ES-I3 (cell line): Measurements from ENCODE around the gene EIF4E.

Source experiments
- H3K36me3 ChIP-seq: 2 replicates; pipeline ENCODE4 v1.6.1; 2013; ENCODE audit warnings: mild to moderate bottlenecking, low read length, control low read depth, moderate library complexity; ENCODE audit not compliant: insufficient read depth
- H3K4me1 ChIP-seq: 2 replicates; pipeline ENCODE4 v1.6.1; 2013; ENCODE audit warnings: mild to moderate bottlenecking, control low read depth, low read length; ENCODE audit not compliant: insufficient read depth
- H3K9ac ChIP-seq: 2 replicates; pipeline ENCODE4 v1.6.1; 2013; ENCODE audit warnings: low read depth, mild to moderate bottlenecking, low read length, moderate library complexity
- H3K9me3 ChIP-seq: 2 replicates; pipeline ENCODE4 v1.6.1; 2013; ENCODE audit warnings: mild to moderate bottlenecking, low read length, moderate library complexity; ENCODE audit not compliant: control insufficient read depth, insufficient read depth

The EIF4E gene, protein sequence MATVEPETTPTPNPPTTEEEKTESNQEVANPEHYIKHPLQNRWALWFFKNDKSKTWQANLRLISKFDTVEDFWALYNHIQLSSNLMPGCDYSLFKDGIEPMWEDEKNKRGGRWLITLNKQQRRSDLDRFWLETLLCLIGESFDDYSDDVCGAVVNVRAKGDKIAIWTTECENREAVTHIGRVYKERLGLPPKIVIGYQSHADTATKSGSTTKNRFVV

GRCh38 chr4:98928505-98929340 lies at the start of gene EIF4E:
TSS of gene EIF4E (minus strand) at chr4:98929133. CDS start at chr4:98929112, 21 bp downstream.
- no peaks in the 10 kb centered on the region; the same call in 1 of the 2 replicates for H3K4me1 ChIP-seq
- H3K9ac ChIP-seq, result peak within 1 kb of the TSS; percentile 86
- H3K9me3 ChIP-seq, result peaks cover 10% of the 10 kb centered on the region
- peaks cover 7% of the 10 kb centered on the region; the same call in 1 of the 2 replicates for H3K36me3 ChIP-seq

GRCh38 chr4:98977557-98977956 lies 48.6 kb upstream of the EIF4E start:
- H3K4me1 ChIP-seq, result no peaks in the 10 kb centered on the region

DNA sequence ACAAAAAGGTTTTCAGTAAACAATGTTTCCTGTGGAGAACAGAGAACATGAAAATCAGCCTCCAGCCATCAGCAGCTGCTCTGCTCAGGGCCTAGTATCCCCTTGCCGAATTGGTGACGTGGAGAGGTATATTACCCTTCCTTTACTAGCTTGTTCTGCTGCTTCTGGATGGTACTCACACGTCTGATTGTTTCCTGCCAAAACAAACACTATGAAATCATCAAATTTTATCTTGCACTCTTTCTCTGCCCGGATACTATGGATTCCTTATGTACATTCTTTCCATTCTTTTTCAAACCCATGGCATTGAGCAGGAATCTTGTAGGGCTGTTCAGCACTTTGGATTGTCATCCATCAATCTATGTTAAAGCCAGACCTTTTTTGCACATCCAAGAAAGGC lies 47.8 kb upstream of the EIF4E start:
- Histone ChIP-seq H3K9me3 (no peaks in the 10 kb centered on the region), H3K4me1 (no peaks in the 10 kb centered on the region), H3K9ac (no peak overlapping the region), H3K36me3 (no peaks in the 10 kb centered on the region)

More at GRCh38 chr4:98977557-98977956, 48.6 kb upstream of the EIF4E start:
- no peaks in the 10 kb centered on the region for H3K9me3 ChIP-seq
- no peak overlapping the region for H3K9ac ChIP-seq
- H3K36me3 ChIP-seq, result no peaks in the 10 kb centered on the region

DNA sequence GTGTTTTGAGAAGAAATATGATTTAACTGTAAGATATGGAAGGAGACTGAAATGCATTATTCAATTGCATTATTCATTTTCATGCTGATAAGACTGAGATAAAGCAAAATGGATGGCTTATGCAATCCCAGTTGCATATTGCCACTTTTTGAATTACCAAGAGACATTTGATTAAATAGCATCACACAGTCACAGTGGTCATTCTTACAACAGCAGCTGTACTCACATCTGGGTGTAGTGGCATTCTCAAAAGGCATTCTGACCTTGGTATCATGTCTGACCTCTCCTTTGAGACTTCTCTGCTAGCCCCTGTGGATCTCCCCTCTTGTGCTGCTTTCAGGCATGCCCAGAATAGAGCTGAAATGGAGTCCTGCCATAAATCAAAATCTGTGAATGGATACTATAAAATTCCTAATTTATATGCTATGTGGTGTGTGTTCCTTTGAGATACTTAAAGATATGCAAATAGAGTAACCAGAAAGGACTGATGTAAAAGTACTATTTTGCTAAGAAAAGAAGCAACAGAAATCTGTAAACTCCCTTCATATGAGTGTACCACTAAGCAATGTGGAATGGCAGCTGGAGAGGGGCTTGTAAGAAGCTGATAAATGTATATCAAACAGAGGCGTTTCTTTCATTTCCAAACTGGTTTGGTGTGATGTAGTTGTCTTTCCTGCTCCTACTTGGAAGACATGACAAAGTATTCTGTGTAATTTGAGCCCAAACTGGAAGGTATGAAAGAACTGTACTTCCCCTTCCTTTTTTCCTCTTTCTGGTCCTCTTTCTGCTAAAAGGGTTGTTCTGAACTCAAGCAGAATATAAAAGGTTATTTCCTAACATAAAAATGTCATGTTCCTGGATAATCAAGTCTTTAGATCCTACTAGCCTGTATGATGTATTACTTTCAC lies 41.2 kb upstream of the EIF4E start:
- Histone ChIP-seq H3K9me3 (no peaks in the 10 kb centered on the region), H3K4me1 (peaks cover 6% of the 10 kb centered on the region; the same call in 1 of the 2 replicates), H3K9ac (no peak overlapping the region), H3K36me3 (no peaks in the 10 kb centered on the region)

DNA sequence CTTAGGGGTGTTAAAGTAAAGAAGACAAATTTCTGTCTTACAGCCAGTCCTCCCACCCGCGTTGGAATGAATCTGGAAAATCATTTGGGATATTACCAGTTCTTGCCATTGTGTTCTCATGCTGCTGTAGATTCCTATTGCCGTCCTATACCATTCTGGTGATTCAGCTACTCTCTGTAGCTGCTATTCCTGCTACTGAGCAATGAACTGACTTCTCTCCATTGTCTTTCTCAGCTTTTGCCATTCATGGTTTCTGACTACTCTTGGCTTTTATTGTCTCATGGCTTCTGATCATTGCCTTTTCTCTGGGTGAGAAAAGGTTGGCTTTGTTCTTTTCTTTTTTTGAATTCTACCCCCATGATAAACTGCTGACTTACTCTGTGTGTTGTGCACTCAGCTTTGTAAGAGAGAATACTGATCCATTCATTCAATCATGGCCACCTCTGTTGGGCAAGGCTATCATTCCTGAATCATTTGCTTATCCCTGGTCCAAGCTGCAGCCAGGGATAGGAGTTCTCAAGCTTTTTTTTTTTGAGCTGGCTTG lies 38.9 kb upstream of the EIF4E start:
- peaks cover 9% of the 10 kb centered on the region; the same call in 1 of the 2 replicates for H3K4me1 ChIP-seq

GRCh38 chr4:98966926-98967325 lies 38.0 kb upstream of the EIF4E start:
- no peak overlapping the region for H3K9ac ChIP-seq
- no peaks in the 10 kb centered on the region for H3K9me3 ChIP-seq
- no peaks in the 10 kb centered on the region for H3K36me3 ChIP-seq
- H3K4me1 ChIP-seq, result peaks cover 9% of the 10 kb centered on the region; the same call in 1 of the 2 replicates

More for the DNA sequence above, 38.9 kb upstream of the EIF4E start:
- H3K36me3 ChIP-seq, result no peaks in the 10 kb centered on the region
- no peak overlapping the region for H3K9ac ChIP-seq
- H3K9me3 ChIP-seq, result no peaks in the 10 kb centered on the region

GRCh38 chr4:98963538-98964433 lies 34.9 kb upstream of the EIF4E start:
- 0 out of 2 replicates have a peak, but pooled peaks cover 3% of the 10 kb centered on the region for H3K4me1 ChIP-seq
- no peaks in the 10 kb centered on the region for H3K36me3 ChIP-seq
- no peak overlapping the region for H3K9ac ChIP-seq
- no peaks in the 10 kb centered on the region for H3K9me3 ChIP-seq

DNA sequence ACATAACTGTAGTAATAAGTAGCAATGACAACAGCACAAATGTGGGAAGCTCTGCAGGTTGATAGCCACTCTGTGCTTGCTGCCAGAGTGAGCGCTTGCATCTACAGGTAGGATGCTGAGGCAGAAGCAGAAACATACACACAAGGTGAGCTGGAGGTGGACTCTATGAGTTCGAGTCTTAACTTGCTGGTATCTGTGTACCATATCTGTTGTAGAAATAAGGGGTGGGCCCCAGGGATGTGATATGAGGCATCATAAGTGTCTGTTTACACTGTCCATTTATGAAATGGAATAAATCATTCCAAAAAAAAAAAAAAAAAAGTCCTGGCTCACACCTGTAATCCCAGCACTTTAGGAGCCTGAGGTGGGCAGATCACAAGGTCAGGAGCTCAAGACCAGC lies 32.8 kb upstream of the EIF4E start:
- no peak overlapping the region for H3K9ac ChIP-seq
- 0 out of 2 replicates have a peak, but pooled peaks cover 3% of the 10 kb centered on the region for H3K4me1 ChIP-seq
- no peaks in the 10 kb centered on the region for H3K9me3 ChIP-seq
- no peaks in the 10 kb centered on the region for H3K36me3 ChIP-seq

- Histone ChIP-seq H3K36me3 (no peaks in the 10 kb centered on the region), H3K9me3 (no peaks in the 10 kb centered on the region), H3K9ac (no peak overlapping the region), H3K4me1 (0 out of 2 replicates have a peak, but pooled peaks cover 3% of the 10 kb centered on the region)
Observed at GRCh38 chr4:98959411-98959810, 30.5 kb upstream of the EIF4E start.

GRCh38 chr4:98958065-98958464 lies 29.1 kb upstream of the EIF4E start:
- H3K36me3 ChIP-seq, result no peaks in the 10 kb centered on the region
- no peaks in the 10 kb centered on the region for H3K4me1 ChIP-seq
- H3K9me3 ChIP-seq, result no peaks in the 10 kb centered on the region
- no peak overlapping the region for H3K9ac ChIP-seq

DNA sequence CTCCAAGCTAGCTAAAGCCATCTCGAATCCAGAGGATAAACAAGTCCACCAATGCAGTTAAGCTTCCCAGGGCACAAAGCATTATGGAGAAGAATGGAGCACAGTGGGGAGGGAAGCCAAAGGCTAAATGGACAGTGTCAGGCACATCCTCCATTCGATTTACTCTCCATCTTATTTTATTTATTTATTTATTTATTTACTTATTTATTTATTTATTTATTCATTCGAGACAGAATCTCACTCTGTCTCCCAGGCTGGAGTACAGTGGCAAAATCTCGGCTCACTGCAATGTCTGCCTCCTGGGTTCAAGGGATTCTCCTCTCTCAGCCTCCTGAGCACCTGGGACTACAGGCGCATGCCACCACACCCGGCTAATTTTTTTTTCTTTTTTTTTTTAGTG lies 26.3 kb upstream of the EIF4E start:
- H3K36me3 ChIP-seq, result no peaks in the 10 kb centered on the region

GRCh38 chr4:98951710-98952109 lies 22.8 kb upstream of the EIF4E start:
- Histone ChIP-seq H3K9ac (no peak overlapping the region), H3K36me3 (no peaks in the 10 kb centered on the region), H3K9me3 (no peaks in the 10 kb centered on the region), H3K4me1 (no peaks in the 10 kb centered on the region)

More for the DNA sequence above, 26.3 kb upstream of the EIF4E start:
- no peaks in the 10 kb centered on the region for H3K9me3 ChIP-seq
- no peaks in the 10 kb centered on the region for H3K4me1 ChIP-seq
- H3K9ac ChIP-seq, result no peak overlapping the region

DNA sequence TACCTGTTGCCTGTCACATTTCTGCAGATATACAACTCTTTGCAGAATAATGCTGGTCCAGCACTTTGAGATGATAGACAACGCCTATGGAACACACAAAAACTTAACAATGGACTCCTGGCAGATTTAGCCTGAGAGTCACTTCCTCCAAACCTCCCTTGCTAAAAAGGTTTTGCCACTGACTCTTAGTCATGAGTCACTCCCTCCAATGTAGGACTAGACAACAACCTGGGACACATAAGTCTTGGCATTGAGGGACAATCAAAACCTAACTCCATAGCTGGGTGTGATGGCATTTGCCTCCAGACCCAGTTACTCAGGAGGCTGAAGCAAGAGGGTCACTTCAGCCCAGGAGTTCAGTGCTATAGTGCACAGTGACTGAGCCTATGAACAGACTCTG lies 22.0 kb upstream of the EIF4E start:
- H3K9ac ChIP-seq, result no peak overlapping the region
- H3K9me3 ChIP-seq, result no peaks in the 10 kb centered on the region
- H3K36me3 ChIP-seq, result no peaks in the 10 kb centered on the region
- H3K4me1 ChIP-seq, result no peaks in the 10 kb centered on the region
